Naive thymus-derived CD8-positive, alpha-beta T cell (primary cell): ENCODE measurements around the gene EMILIN2. TPM values are rescaled to one million over a fixed set of nuclear protein-coding genes. Genes with fewer than 3 reads are reported as not detected.
"Not testable (repeated sequence)": the region's sequence is repeated elsewhere in the genome, so short reads cannot be mapped to it uniquely, and the experiment has no call there.

Experiments
- ATAC-seq, 2 donors: fragments of 150-1000 bp; cut with Tn5 transposase in 1 of 2; sonication (Bioruptor Pico), chemical (Tn5 transposase) in 1 of 2; 1 replicate in 1 of 2; 2 replicates in 1 of 2; pipeline ENCODE4 v1.10.0; 2021; ENCODE audit warnings: mild to moderate bottlenecking in 2 of 2, moderate library complexity in 2 of 2
- POLR2A ChIA-PET: fragments of 350-600 bp; sonication (Branson Sonifier 250); formaldehyde crosslinking; loops from one replicate; lab custom pipeline; 2021; ENCODE audit warnings: antibody characterized with exemption; lab: Charles Lee
- DNase-seq, 10 donors: peaks; one replicate each; pipeline versions ENCODE4 v3.0.0 to v3.0.0-alpha.2; 2020 to 2022
- H3K27ac Mint-ChIP-seq, 10 donors: one replicate each; pipeline ENCODE4 v1.8.0; 2020 to 2022; ENCODE audit warnings: mild to moderate bottlenecking in 10 of 10, mixed read lengths in 10 of 10, moderate library complexity in 4 of 10, inconsistent platforms in 1 of 10
- H3K27me3 Mint-ChIP-seq, 5 donors: one replicate each; pipeline ENCODE4 v1.8.0; 2021 to 2022; ENCODE audit warnings: mixed read lengths in 5 of 5
- H3K36me3 Mint-ChIP-seq, 3 donors: one replicate each; pipeline ENCODE4 v1.8.0; 2020 to 2022; ENCODE audit warnings: mixed read lengths in 3 of 3, mild to moderate bottlenecking in 2 of 3, inconsistent platforms in 1 of 3
- H3K4me1 Mint-ChIP-seq, 4 donors: one replicate each; pipeline ENCODE4 v1.8.0; 2021 to 2022; ENCODE audit warnings: mixed read lengths in 4 of 4
- H3K4me3 Mint-ChIP-seq, 10 donors: one replicate each; pipeline ENCODE4 v1.8.0; 2020 to 2022; ENCODE audit warnings: mild to moderate bottlenecking in 10 of 10, mixed read lengths in 10 of 10, moderate library complexity in 6 of 10, inconsistent platforms in 1 of 10
- H3K9me3 Mint-ChIP-seq, 9 donors: one replicate each; pipeline ENCODE4 v1.8.0; 2020 to 2022; ENCODE audit warnings: mixed read lengths in 9 of 9, mild to moderate bottlenecking in 3 of 9, inconsistent platforms in 1 of 9, moderate library complexity in 1 of 9
- polyA plus RNA-seq, 3 donors: library from polyadenylated mRNA; unstranded; fragments of 300-500 nt; fragmentation: Illumina TruSeq; gene quantifications; one replicate each; pipeline ENCODE4 v1.2.3, GENCODE V29; 2021
- total RNA-seq, 8 experiments: library from RNA in 2 of 8; stranded (reverse) in 2 of 8; gene quantifications; one replicate each; pipeline ENCODE4 v1.2.3 and lab custom pipeline; 2021 to 2026

The EMILIN2 gene
- total and polyA plus RNA-seq, 5 experiments from 2014 or later: 1.1 to 5.1 (median 2.5) TPM

DNA sequence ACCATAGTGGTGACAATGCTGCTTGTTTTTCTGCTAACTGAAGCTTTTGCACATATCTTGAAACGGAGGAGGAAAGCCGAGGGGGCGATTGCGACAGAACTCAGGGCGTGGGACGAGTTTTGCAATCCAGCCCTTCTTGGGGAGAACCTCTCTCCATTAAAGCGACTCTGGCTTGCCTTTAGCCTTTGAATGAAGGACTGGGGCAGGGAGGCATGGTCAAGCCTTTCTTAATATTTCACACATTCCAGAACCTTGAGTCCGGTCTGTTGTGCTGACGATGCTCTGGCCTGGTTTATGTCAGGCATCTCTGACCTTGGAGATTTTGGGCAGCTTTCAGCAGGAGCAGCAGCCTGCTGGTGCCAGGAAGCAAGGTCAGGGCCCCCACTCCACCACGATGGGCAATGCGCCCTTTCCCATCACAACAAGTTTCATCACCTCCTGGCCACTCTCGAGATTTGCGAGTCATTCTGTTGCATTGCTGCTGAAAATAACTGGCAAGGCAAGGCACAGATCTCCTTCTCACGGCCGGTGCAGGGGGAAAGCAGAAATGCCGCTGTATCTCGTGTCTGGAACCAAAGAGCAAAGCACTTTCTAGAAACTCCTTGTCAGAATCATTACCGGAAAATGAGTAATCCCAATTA lies 10.8 kb downstream of the EMILIN2 start:
- POLR2A ChIA-PET: no interaction called here
- no peak overlapping the region for H3K27ac Mint-ChIP-seq
- peaks cover 0 to 6% (median 0%) of the 10 kb centered on the region in 3 donors for H3K36me3 Mint-ChIP-seq
- H3K9me3 Mint-ChIP-seq: peaks cover 0 to 10% (median 0%) of the 10 kb centered on the region in 9 donors
- H3K4me1 Mint-ChIP-seq: peaks cover 0 to 6% (median 3%) of the 10 kb centered on the region in 4 donors
- peaks cover 0 to 6% (median 4%) of the 10 kb centered on the region in 5 donors for H3K27me3 Mint-ChIP-seq
- ATAC-seq (no peak), DNase-seq (no peak)
- H3K4me3 Mint-ChIP-seq: no peak overlapping the region

DNA sequence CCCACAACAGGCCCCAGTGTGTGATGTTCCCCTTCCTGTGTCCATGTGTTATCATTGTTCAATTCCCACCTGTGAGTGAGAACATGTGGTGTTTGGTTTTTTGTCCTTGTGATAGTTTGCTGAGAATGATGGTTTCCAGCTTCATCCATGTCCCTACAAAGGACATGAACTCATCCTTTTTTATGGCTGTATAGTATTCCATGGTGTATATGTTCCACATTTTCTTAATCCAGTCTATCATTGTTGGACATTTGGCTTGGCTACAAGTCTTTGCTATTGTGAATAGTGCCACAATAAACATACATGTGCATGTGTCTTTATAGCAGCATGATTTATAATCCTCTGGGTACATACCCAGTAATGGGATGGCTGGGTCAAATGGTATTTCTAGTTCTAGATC lies 13.6 kb downstream of the EMILIN2 start:
- Mint-ChIP-seq H3K9me3 (peaks cover 0 to 19% (median 0%) of the 10 kb centered on the region in 9 donors), H3K4me1 (peaks cover 0 to 12% (median 4%) of the 10 kb centered on the region in 4 donors)
- H3K27me3 Mint-ChIP-seq, POLR2A ChIA-PET, H3K27ac Mint-ChIP-seq, DNase-seq, H3K4me3 Mint-ChIP-seq, H3K36me3 Mint-ChIP-seq, ATAC-seq: not testable (repeated sequence)

DNA sequence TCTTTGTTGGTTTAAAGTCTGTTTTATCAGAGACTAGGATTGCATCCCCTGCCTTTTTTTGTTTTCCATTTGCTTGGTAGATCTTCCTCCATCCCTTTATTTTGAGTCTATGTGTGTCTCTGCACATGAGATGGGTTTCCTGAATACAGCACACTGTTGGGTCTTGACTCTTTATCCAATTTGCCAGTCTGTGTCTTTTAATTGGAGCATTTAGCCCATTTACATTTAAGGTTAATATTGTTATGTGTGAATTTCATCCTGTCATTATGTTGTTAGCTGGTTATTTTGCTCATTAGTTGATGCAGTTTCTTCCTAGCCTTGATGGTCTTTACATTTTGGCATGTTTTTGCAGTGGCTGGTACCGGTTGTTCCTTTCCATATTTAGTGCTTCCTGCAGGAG lies 17.2 kb downstream of the EMILIN2 start:
- POLR2A ChIA-PET, H3K36me3 Mint-ChIP-seq, H3K27me3 Mint-ChIP-seq, H3K4me3 Mint-ChIP-seq, H3K27ac Mint-ChIP-seq, H3K4me1 Mint-ChIP-seq, DNase-seq, ATAC-seq: not testable (repeated sequence)
- H3K9me3 Mint-ChIP-seq: peaks cover 0 to 23% (median 0%) of the 10 kb centered on the region in 9 donors

- not testable (repeated sequence) for H3K4me1 Mint-ChIP-seq, DNase-seq, H3K36me3 Mint-ChIP-seq, ATAC-seq, H3K4me3 Mint-ChIP-seq, H3K27ac Mint-ChIP-seq, H3K27me3 Mint-ChIP-seq
- peaks cover 0 to 17% (median 0%) of the 10 kb centered on the region in 9 donors for H3K9me3 Mint-ChIP-seq
- POLR2A ChIA-PET: interaction anchor here (0.6 kb wide), 1 partner anchor 8 kb away, joined by 3 read pairs; no protein-coding TSS in a partner anchor
Measured at GRCh38 chr18:2866465-2866864, 19.7 kb downstream of the EMILIN2 start.

DNA sequence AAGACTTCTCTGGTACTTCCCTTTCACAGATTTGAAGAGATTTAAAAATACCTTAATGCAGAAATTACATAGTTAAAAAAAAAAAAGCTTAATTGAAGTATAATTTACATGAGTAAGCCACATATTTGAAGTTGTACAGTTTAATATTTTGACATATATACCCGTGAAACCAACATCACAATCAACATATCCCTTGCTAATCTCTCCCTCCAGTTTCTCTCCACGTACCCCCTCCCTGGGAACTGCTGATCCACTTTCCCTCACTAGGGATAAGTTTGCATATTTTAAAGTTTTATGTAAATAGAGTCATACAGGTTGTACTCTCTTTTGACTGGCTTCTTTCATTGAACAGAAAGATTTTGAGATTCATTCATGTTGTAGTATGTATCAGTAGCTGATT lies 22.4 kb downstream of the EMILIN2 start:
- ATAC-seq: no peak
- peaks cover 0 to 5% (median 0%) of the 10 kb centered on the region in 3 donors for H3K36me3 Mint-ChIP-seq

DNA sequence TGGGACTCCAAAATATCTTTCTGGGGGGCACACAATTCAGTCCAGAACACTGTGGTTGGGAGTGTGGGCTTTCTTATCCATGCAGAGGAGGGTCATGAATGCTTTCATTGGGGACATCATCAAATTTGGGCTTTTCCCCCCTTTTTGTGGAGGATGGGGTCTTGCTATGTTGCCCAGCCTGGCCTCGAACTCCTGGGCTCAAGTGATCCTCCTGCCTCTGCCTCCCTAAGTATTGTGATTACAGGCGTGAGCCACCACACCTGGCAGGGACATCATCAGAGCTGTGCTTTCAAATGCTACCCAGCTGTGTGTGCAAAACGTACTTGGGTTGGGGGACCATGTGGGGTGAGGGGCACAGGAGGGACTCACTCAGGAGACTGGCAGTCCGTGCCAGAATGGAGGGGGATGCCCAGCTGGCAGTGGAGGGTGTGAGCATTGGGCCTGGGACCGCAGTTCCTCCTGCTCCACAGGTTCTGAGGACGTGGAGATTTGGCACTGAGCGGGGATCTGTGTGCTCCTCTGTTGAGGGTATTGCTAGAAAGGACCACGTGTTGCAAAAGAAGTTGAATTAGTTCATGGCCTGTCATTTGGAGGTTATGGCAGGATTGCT lies 24.4 kb downstream of the EMILIN2 start:
- DNase-seq (no peak), ATAC-seq (no peak)
- Mint-ChIP-seq H3K27ac (no peak overlapping the region), H3K4me3 (no peak overlapping the region), H3K4me1 (peaks cover 0 to 9% (median 2%) of the 10 kb centered on the region in 4 donors), H3K27me3 (peaks cover 0 to 2% (median 0%) of the 10 kb centered on the region in 5 donors), H3K36me3 (peaks cover 0 to 2% (median 0%) of the 10 kb centered on the region in 3 donors), H3K9me3 (peaks cover 0 to 2% (median 0%) of the 10 kb centered on the region in 9 donors)
- POLR2A ChIA-PET: no interaction called here

More for the DNA sequence above, 22.4 kb downstream of the EMILIN2 start:
- H3K27ac Mint-ChIP-seq: peak overlapping the region in 1 of 10 donors; percentile 58
- H3K9me3 Mint-ChIP-seq: peaks cover 0 to 8% (median 0%) of the 10 kb centered on the region in 9 donors
- no peak for DNase-seq
- H3K4me1 Mint-ChIP-seq: peaks cover 0 to 8% (median 3%) of the 10 kb centered on the region in 4 donors
- POLR2A ChIA-PET: no interaction called here
- peaks cover 0 to 3% (median 0%) of the 10 kb centered on the region in 5 donors for H3K27me3 Mint-ChIP-seq
- H3K4me3 Mint-ChIP-seq: no peak overlapping the region

- Mint-ChIP-seq H3K36me3 (no peaks in the 10 kb centered on the region), H3K4me3 (no peak overlapping the region), H3K9me3 (no peaks in the 10 kb centered on the region), H3K27me3 (peaks cover 0 to 2% (median 0%) of the 10 kb centered on the region in 5 donors), H3K4me1 (peaks cover 0 to 7% (median 3%) of the 10 kb centered on the region in 4 donors), H3K27ac (no peak overlapping the region)
- no peak for ATAC-seq
- POLR2A ChIA-PET: no interaction called here
- no peak for DNase-seq
Measured at GRCh38 chr18:2872095-2872494, 25.3 kb downstream of the EMILIN2 start.

GRCh38 chr18:2874765-2875164 lies 28.0 kb downstream of the EMILIN2 start:
- peaks cover 0 to 11% (median 4%) of the 10 kb centered on the region in 4 donors for H3K4me1 Mint-ChIP-seq
- DNase-seq: no peak
- no peak overlapping the region for H3K4me3 Mint-ChIP-seq
- H3K9me3 Mint-ChIP-seq: no peaks in the 10 kb centered on the region
- peaks cover 0 to 2% (median 0%) of the 10 kb centered on the region in 5 donors for H3K27me3 Mint-ChIP-seq
- peak overlapping the region in 5 of 10 donors; percentile 20 to 86 (median 40) for H3K27ac Mint-ChIP-seq
- H3K36me3 Mint-ChIP-seq: no peaks in the 10 kb centered on the region
- POLR2A ChIA-PET: interaction anchor here (0.6 kb wide), 1 partner anchor 8 kb away, joined by 3 read pairs; no protein-coding TSS in a partner anchor
- ATAC-seq: no peak

GRCh38 chr18:2878656-2879330 lies 32.0 kb downstream of the EMILIN2 start:
- ATAC-seq (no peak), DNase-seq (no peak)
- H3K27ac Mint-ChIP-seq: peak overlapping the region in 4 of 10 donors; percentile 8 to 59 (median 42)
- H3K9me3 Mint-ChIP-seq: no peaks in the 10 kb centered on the region
- no peaks in the 10 kb centered on the region for H3K27me3 Mint-ChIP-seq
- H3K4me1 Mint-ChIP-seq: peaks cover 20 to 31% (median 23%) of the 10 kb centered on the region in 4 donors
- H3K36me3 Mint-ChIP-seq: no peaks in the 10 kb centered on the region
- POLR2A ChIA-PET: no interaction called here
- peak overlapping the region in 1 of 10 donors; percentile 42 for H3K4me3 Mint-ChIP-seq

DNA sequence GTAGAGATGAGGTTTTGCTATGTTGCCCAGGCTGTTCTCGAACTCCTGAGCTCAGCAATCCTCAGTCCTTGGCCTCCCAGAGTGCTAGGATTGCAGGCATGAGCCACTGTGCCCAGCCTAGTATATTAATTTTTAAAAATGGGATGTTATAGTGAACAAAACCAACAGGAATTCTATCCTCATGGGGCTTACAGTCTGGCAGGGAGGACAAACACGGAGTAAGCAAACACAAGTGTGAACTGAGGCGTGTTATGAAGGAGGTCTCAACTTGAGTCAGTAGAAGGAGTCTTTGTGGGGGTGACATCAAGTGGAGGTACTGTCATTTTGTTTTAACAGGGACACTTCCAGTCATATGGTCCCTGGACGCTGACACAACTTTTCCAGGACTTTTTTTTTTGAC lies 33.1 kb downstream of the EMILIN2 start:
- H3K36me3 Mint-ChIP-seq: no peaks in the 10 kb centered on the region
- no peaks in the 10 kb centered on the region for H3K9me3 Mint-ChIP-seq
- DNase-seq (no peak), ATAC-seq (no peak)
- peaks cover 18 to 41% (median 30%) of the 10 kb centered on the region in 4 donors for H3K4me1 Mint-ChIP-seq
- peak overlapping the region in 3 of 10 donors; percentile 7 to 46 (median 9) for H3K27ac Mint-ChIP-seq
- POLR2A ChIA-PET: no interaction called here
- no peaks in the 10 kb centered on the region for H3K27me3 Mint-ChIP-seq
- no peak overlapping the region for H3K4me3 Mint-ChIP-seq

DNA sequence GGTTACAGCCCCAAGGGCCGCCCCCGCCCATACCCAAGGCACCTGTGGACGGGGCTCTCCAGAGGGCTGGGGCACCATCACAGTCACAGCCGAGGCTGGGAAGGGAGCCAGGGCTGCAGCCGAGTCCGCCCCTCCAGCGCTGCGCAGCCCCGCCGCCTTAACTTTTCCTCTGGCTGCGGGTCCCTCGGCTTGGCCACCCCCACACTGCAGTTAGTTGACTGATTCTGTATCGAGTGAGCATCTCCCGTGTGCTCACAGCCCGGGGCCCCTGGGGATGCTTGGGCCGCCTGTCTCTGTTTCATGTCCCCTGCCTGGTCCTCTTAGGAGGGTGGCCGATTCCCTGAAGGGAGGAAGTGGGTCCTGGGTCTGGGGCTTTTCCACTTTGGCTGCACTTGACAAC lies 33.7 kb downstream of the EMILIN2 start:
- DNase-seq (no peak), ATAC-seq (no peak)
- Mint-ChIP-seq H3K9me3 (no peaks in the 10 kb centered on the region), H3K27me3 (no peaks in the 10 kb centered on the region), H3K4me3 (no peak overlapping the region), H3K36me3 (no peaks in the 10 kb centered on the region), H3K27ac (peak overlapping the region in 2 of 10 donors; percentile 7 to 46), H3K4me1 (peaks cover 14 to 41% (median 32%) of the 10 kb centered on the region in 4 donors)
- POLR2A ChIA-PET: no interaction called here

DNA sequence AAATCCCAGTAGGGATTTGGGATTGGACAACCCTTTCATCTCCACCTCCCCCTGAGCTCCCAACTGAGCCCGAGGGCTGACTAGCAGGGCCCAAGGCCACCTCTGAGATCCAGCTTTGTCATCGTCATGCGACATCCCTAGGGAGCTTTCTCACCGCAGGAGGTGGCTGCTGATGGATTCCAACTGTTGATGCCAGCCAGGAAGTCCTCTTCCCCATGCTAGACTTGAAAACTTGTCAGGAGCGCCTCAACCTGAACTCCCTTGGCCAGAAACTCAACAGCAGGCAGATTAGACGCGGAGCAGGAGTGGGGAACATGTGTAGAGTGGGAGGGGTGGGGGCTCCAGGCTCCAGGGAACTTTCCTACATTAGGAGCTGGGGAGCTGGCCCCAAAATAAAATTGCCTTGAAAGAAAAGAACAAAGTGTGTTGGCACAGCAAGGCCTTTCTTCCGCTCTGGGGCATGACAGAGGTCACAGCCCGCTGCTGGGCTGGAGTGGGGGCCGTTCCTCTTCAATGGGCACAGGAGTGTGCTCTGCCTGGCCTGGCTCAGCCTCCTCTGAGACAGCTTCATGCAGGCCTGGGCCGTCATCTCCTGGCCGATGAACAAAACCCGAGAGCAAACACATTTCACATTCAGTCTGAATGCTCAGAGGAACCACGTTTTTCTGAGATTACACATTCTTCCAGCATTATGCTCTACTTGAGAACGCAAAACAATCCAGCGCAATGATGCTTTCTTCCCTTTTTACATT lies 34.5 kb downstream of the EMILIN2 start:
- peak overlapping the region in 8 of 10 donors; percentile 14 to 77 (median 52) for H3K4me3 Mint-ChIP-seq
- DNase-seq (no peak), ATAC-seq (no peak)
- H3K4me1 Mint-ChIP-seq: peaks cover 14 to 41% (median 33%) of the 10 kb centered on the region in 4 donors
- H3K9me3 Mint-ChIP-seq: peaks cover 0 to 4% (median 2%) of the 10 kb centered on the region in 9 donors
- POLR2A ChIA-PET: no interaction called here
- H3K27me3 Mint-ChIP-seq: no peaks in the 10 kb centered on the region
- H3K27ac Mint-ChIP-seq: peak overlapping the region; percentile 44 to 91 (median 80)
- H3K36me3 Mint-ChIP-seq: peaks cover 0 to under 1% (median 0%) of the 10 kb centered on the region in 3 donors
